Left cardiac atrium (tissue), 4 donors: Measurements from ENCODE around the gene PAQR8. TPM values are rescaled to one million over a fixed set of nuclear protein-coding genes. Genes with fewer than 3 reads are reported as not detected.
"Not testable (repeated sequence)": the region's sequence is repeated elsewhere in the genome, so short reads cannot be mapped to it uniquely, and the experiment has no call there.

Source experiments
- ATAC-seq, 2 donors: fragments of 200-7000 bp; cut with Tn5 transposase; one replicate each; pipeline ENCODE4 v1.9.1; 2020; ENCODE audit warnings: mild to moderate bottlenecking in 2 of 2, moderate library complexity in 2 of 2
- DNase-seq: peaks from one replicate; pipeline ENCODE4 v3.0.0-alpha.2; 2020
- intact Hi-C, 2 donors: fragments of 100-400 bp; cut with DNase I; formaldehyde crosslinking; loops; one replicate each; pipeline versions ENCODE4 v1.14.1 to v1.15.1; 2022 to 2023
- total RNA-seq, 2 donors: library from RNA; stranded (reverse); fragmentation: NEBNext Ultra II Directional; extraction: Animal tissue kit (Norgen Biotek cat#: 25700); gene quantifications; one replicate each; pipeline ENCODE4 v1.2.1, GENCODE V29; 2021
- donor health status: DM: no; HTN: yes; CAD: no.
- donor health status: DM: no; HTN: yes; CAD: no; lungs with severe emphysema.
- donor health status: DM: yes; HTN: yes; CAD: no.
- donor health status: Dilated cardiomyopathy.

The PAQR8 gene
- total RNA-seq, 2 donors from 2014 or later: 3.0 to 3.9 TPM

DNA sequence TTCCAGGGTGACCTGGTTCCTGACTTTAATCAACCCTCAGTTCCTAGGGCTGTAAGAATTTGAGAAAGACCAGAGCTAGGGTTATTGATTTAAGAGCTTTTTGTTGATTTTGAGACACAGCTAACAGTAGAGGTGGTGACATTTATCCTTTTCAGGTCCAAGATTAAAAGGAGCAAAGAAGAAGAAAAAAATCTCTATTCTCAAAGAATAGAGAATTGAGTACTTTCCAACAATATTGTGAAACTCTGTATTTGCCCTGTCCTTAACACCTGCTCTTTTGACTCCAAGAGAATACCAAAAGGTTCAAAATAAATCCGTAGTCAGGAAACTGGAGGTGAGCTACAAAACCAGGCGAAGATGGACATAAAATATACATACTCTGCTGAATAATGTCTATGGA lies 7.3 kb downstream of the PAQR8 start:
- ATAC-seq (no peak), DNase-seq (no peak)
- intact Hi-C loops: no loop called here

DNA sequence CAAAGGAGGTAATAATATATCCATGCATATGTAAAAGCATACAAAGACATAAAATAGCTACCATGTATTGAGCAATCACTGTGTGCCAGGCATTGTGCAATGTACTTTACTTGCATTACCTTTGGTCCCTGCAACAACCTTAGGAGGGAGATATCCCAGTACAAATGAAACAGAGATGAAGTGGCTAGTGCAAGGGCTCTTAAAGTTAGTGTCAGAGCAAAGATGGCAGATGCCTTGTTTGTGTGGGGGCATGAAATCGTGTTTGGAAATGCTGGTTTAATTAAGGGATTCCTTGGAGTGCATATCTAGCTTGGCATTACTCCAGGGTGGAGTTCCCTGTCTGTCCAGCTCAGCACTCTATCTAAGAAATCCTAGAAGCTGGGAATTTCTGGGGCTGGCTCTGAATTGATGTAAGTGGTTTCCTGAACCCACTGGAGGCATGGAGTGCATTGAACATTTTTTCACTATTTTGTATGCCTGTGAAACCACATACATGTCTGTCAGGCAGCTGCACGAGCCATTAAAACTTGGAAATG lies 9.8 kb downstream of the PAQR8 start:
- DNase-seq (no peak), ATAC-seq (no peak)
- intact Hi-C loops: no loop called here

DNA sequence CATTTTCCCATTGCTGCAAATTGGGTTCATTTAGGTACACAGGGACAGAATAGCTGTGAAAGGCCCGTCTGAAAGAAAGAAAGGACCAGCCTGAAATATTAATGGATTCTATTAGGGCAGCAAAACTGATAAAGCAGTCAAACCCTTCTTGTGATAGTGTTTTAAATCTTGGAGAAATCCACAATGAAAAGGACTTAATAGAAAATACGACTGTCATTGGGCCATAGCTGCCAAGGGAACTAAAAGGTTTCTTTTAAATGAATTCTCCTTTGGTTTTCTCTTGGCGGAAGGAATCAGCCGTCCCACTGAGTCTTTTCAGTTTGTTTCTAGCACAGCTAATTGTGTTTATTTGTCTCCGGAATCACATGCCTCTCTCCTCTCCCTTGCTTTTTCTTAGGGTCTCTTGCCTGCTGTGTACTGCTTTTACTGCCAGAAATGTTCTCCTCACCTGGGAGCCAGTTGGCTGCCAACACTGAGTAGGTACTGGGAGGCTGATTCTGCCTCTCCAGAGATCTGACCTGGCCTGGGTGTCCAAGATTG lies 11.3 kb downstream of the PAQR8 start:
- no peak for DNase-seq
- intact Hi-C loops: no loop called here
- ATAC-seq: no peak

DNA sequence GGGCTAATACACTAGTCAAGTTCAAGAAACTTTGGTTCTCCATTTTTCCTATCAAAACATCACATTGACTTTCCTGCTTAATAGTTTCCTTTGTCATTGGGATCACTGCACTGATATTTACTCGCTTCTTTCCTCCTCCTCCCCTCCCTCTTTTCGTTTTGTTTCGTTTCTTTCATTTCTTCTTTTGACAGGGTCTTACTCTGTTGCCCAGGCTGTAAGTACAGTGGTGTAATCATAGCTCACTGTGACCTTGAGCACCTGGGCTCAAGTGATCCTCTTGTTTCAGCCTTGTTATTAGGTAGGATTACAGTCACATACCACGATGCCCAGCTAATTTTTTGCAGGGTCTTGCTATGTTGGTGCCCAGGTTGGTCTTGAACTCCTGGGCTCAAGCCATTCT lies 12.3 kb downstream of the PAQR8 start:
- ATAC-seq (no peak), DNase-seq (no peak)
- intact Hi-C loops: no loop called here

DNA sequence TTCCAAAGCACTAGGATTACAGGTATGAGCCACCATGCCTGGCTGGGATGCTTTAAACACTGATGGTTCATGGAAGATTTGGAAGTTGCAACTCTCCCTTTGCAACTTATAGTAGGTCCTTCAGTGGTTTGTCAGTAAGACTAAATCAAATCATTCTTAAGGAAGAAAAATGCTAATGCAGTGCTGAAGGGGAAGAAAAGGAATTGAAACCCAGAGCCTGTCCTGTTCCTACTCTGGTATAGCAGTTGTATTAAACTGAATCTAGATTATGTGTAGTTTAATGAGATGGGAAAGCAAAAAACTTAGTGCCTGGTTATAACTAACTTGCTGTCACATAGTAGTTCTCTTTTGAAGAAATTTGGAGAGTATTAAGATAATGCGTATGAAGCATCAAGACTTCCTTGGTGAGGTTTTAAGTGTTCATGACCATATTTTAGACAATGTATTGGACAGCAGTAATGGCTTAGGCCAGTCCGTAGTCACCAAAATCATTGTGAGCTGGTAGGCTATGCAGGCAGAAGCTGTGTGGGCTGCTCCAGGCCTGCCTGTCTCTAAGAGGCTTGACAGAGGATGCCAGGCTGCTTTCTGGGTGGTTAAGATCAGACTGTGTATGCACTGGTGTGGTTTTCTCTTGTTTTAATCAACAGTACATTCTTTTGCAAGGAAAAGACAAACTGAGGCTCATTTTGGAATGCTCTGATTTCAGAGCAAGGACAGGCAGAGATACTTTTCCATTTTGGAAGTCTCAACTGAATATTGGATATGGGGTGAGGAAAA lies 14.0 kb downstream of the PAQR8 start:
- intact Hi-C loops: no loop called here
- DNase-seq: no peak
- no peak for ATAC-seq

DNA sequence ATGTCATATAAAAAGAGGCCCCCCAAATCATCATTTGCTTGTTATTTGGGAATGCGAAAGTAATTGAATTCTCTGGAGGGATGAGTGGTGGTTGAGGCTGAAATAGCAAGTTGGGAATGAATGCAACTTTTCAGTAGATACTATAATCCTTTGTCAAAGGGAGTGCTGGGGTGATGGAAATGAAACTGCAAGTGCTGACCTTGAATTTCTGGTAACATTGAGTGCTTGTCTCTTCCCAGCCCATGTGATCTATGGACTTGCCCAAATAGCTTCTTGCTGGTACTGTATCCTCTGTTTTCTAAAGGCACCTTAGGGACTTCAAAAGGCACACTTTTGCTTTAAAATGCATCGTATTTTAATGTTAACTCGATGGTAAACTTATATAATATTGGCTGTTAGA lies 14.8 kb downstream of the PAQR8 start:
- DNase-seq (no peak), ATAC-seq (peak in 1 of 2 donors; percentile 35)
- intact Hi-C loops: no loop called here

DNA sequence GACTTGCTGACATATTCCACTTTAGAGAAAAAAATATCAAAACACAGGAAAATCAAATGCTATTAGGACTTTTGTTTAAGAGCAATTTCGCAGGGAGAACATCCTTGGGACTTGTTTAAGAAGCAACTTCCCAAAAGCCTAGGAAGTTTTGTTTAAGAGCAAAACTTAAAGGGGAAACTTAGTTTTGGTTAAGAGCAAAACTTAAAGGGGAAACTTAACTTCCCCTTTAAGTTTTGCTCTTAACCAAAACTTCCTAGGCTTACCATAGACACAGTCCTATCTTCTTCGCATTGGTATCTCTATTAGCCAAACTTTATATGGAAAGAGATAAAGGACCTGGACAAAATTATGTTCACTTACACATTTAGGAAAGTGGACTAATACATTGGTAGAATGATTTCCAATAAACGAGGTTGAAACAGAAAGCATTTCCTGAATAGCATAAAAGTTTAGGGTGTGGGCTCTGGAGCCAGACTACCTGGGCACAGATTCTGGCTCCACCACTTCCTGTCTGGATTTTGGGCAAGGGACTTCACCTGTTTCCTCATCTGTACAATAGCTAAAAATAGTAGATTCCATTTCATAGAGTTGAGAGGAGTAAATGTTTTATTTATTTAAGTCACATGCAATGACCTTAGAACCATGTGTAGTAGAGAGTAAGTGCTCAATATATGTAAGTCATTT lies 15.7 kb downstream of the PAQR8 start:
- intact Hi-C loops: no loop called here
- ATAC-seq (no peak), DNase-seq (no peak)

DNA sequence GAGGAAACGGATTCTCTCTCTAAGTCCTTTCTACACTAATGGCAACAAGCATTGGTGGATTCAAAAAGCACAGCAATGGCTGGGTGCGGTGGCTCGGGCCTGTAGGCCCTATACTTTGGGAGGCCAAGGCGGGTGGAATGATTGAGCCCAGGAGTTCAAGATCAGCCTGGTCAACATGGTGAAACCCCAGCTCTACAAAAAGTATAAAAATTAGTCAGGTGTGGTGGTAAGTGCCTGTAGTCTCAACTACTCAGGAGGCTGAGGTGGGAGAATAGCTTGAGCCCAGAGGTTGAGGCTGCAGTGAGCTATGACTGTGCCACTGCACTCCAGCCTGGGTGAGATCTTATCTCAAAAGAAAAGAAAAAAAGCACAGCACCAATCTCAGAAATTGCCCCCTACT lies 19.3 kb downstream of the PAQR8 start:
- intact Hi-C loops: no loop called here
- ATAC-seq: no peak
- no peak for DNase-seq

DNA sequence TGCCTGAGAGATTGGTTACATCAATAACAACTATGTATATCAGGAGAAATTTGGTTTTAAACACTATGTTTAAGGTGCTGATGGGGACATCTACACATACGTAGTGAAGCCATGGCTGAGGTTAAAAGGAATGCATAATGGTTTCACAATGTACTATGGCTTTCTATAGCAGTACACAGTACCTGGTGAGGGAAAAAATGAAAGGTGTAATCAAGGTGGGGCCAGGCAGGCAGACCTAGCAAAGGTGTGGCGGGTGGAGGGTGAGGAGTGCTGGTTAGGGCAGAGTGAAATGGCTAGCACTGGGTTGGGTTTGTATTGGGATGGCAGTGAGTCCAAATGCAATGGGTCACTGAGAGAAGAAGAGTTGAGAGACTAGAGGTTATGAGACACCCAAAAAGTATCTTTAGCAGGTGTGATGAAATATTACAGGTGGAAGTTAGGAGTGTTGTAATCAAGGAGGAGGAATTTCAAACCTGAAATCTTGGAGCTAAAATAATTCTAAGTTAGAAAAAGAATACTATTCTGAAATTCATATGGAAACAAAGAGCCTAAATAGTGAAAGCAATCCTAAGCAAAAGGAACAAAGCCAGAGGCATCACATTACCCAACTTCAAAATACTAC lies 22.3 kb downstream of the PAQR8 start:
- ATAC-seq: no peak
- no peak for DNase-seq
- intact Hi-C loops: no loop called here

DNA sequence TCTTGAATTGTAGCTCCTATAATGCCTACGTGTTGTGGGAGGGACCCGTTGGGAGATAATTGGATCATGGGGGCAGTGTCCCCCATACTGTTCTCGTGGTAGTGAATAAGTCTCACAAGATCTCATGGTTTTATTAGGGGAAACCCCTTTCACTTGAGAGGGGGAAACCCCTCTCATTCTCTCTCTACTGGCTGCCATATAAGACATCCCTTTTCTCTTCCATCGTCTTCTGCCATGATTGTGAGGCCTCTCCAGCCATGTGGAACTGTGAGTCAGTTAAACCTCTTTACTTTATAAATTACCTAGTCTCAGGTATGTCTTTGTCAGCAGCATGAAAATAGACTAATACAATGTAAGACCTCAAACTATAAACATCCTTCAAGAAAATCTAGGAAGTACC lies 23.1 kb downstream of the PAQR8 start:
- ATAC-seq (no peak), DNase-seq (no peak)
- intact Hi-C loops: no loop called here

DNA sequence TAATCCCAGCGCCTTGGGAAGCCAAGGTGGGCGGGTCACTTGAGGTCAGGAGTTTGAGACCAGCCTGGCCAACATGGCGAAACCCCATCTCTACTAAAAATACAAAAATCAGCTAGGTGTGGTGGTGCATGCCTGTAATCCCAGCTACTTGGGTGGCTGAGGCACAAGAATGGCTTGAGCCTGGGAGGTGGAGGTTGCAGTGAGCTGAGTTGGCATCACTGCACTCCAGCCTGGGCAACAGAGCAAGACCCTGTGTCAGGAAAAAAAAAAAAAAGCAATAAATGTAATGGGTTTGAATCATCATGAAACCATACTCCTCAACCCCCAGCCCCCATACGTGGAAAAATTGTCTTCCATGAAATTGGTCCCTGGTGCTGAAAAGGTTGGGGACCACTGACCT lies 26.2 kb downstream of the PAQR8 start:
- intact Hi-C loops, ATAC-seq: not testable (repeated sequence)

DNA sequence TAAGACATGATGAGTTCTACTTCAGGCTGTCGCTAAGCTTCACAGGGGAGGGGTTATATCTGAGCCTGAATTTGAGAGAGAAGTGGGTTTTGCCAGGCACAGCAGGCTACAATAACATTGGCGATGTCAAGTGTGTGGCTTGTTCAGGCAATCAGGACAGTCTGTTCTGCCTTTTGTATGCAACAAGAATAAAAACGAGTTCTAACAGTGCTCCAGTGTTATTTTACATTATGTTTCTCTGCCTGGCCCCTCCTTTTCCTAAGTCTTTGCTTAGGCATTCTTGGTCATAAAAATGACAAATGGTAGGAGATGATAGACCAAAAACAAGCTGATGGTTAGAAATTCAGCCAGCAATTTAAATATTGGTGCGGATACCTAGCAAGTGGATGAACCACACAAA lies 26.8 kb downstream of the PAQR8 start:
- intact Hi-C loops: no loop called here
- ATAC-seq: no peak
- no peak for DNase-seq

More for the DNA sequence above, 26.2 kb downstream of the PAQR8 start:
- not testable (repeated sequence) for DNase-seq

DNA sequence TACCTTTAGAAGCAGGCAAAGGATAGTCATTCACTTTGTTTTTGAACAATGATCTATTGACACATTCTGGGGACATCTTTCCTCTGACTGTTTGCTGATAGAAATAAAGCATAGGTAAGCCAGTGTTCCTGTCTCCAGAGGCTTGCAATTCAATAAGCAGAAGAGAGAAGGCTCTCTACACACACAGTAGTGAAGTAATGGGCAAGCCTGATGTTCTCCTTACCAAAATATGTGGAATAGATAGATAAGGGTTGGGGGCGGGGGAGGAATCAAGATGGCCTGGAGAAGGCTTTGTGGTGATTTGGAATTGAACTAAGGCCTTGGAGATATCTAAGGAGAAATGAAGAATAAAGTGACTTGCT lies 27.3 kb downstream of the PAQR8 start:
- no peak for DNase-seq
- intact Hi-C loops: no loop called here
- peak in 1 of 2 donors; percentile 41 for ATAC-seq

DNA sequence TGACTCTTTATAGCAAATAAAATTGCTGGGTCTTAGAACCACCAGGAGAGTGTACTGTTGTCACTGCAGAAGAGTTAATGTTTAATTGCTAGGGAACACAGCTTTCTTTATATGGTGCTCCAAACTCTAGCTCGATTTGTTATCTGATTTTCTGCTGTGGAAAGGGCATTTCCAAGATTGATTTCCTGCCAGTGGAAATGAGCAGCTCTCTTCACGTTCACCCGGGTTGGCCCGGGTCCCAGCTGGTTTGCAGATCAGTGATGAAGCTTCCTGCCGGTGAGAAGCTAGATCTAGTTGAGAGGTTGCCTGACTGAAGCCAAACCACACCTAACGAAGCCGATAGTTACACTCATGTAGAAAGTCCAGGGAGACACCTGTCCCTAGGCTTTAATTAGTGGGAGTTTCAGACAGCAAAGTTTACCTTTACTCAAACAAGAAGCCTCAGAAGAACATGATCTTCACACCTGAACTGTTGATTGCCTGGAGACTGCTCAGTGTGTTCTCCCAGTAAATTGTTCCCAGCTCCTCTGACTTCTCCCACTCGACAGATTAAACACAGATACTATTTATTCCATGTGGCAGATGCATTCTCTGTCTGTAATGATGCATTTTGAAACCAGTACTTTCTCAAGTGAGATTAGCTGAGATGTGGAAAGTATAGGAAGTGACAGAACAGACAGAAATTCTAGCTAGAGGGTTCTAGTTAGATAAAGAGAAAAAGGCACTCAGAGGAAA lies 27.8 kb downstream of the PAQR8 start:
- ATAC-seq (peak; percentile 60 to 78), DNase-seq (peak; percentile 65)
- intact Hi-C loops: no loop called here

DNA sequence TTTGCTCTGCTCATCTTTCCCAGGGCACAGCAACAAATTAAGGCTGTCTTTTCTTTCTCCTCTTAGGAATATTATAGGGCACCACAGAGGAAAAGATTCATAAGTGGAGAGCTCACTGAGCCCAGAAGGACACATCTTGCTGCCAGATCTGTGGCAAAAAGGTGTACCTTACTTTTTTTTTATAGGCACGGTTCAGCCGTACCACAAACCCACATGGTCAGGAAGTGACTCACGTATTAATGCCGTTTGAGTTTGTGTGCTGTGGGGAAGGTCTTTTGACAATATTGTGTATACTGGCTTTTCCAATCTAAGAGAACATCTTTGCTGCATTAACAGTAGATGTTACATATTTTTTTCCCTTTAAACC lies 28.4 kb downstream of the PAQR8 start:
- DNase-seq (no peak), ATAC-seq (peak; percentile 38 to 59)
- intact Hi-C loops: no loop called here

DNA sequence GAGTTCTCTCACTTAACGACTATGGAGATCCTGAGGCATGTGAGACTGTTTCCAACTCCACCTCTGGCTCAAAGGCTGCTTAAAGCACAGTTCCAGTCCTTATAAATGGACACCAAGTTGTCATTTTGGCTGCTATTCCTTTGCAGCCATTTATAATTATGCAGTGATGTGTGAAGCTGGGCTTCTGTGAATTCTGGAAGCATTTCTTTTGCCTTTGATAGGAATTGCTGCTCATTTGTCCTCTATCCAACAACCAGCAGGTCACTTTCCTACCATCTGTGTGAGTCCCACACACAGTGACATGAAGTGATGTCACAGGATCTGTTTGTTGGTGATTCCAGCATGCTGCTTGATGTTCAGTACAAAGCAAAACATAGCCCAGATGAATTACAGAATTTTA lies 29.6 kb downstream of the PAQR8 start:
- no peak for DNase-seq
- intact Hi-C loops: no loop called here

DNA sequence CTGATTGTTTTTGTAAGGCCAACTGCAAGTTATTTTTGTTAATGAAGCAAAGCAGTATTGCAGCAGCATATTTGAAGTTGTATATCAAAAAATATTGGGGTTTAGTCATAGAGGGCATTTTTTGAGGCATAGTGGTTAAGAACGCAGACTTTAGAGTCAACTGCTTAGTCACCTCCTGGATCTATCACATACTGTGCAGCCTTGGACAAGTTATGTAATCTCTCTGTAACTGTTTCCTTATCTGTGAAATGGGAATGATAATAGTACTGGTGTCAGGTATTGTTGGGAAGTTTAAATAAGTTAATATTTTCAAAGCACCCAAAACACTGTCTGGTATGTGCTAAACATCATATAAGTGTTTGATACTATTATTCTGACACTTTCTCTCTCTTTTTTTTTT lies 31.0 kb downstream of the PAQR8 start:
- no peak for ATAC-seq
- intact Hi-C loops: no loop called here

More for the DNA sequence above, 29.6 kb downstream of the PAQR8 start:
- no peak for ATAC-seq

DNA sequence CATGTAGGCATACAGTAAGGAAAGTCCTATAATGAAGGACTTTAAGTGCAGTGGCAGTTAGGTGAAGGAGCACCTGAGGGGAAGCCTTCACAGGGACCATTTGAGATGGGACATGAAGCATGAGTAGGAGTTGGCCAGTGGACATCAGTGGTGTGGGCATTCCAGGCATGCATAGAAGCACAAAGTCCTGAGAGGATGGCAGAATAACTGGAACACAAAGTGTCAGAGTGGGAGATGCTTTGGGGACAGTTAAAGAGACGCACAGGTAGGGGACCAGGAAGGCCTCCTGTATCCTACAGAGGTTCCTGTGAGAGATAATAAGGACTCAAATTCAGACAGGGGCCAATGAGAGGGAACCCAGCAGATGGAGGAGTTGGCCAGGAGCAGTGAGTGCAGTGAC lies 31.8 kb downstream of the PAQR8 start:
- ATAC-seq: no peak
- intact Hi-C loops: no loop called here

More for the DNA sequence above, 31.0 kb downstream of the PAQR8 start:
- no peak for DNase-seq

DNA sequence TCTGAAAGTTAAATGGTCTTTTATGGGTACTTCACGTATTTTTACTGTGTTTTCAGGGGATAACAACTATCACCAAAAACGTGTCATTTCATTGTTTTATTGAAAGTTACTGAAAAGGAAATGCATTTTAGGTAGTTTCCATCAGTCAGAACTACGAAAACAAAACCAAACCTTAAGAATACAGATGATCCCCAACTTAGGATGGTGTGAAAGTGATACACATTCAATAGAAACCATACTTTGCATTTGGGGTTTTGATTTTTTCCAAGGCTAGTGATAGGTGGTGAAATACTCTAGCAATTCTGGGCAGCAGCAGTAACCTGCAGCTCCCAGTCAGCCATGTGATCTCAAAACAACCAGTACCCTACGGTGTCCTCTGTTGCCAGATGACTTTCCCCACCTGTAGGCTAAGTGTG lies 32.3 kb downstream of the PAQR8 start:
- no peak for DNase-seq
- intact Hi-C loops: no loop called here
- no peak for ATAC-seq

More for the DNA sequence above, 31.8 kb downstream of the PAQR8 start:
- DNase-seq: no peak
